Omental fat pad (tissue), 4 donors: ENCODE measurements around the gene STXBP3. TPM values are rescaled to one million over a fixed set of nuclear protein-coding genes. Genes with fewer than 3 reads are reported as not detected.

Experiments
- ATAC-seq: fragments of 150-250 bp; one replicate; pipeline ENCODE4 v1.9.1; 2016; ENCODE audit warnings: mild to moderate bottlenecking, moderate library complexity; ENCODE audit not compliant: low FRiP score
- DNase-seq: peaks from one replicate; pipeline ENCODE4 v3.0.0-alpha.2; 2019; ENCODE audit warnings: low spot score
- total RNA-seq, 4 donors: library from RNA; depleted of rRNA; stranded (reverse); fragments of >200 nt; gene quantifications; one replicate each; pipeline ENCODE4 v1.1.0, GENCODE V29; 2016
- TF ChIP-seq, protein P1 (sequence below), 3 donors: fragments of 450-650 bp; IDR thresholded peaks; one replicate each; pipeline ENCODE4 v1.5.1; 2016 to 2017; ENCODE audit warnings: antibody characterized with exemption in 3 of 3, mild to moderate bottlenecking in 3 of 3, moderate library complexity in 2 of 3

STXBP3 gene
- total RNA-seq, 4 donors from 2014 or later = 38.3 to 103 (median 52.8) TPM

- ATAC-seq (no peak), DNase-seq (no peak)
- TF ChIP-seq, protein P1, sequence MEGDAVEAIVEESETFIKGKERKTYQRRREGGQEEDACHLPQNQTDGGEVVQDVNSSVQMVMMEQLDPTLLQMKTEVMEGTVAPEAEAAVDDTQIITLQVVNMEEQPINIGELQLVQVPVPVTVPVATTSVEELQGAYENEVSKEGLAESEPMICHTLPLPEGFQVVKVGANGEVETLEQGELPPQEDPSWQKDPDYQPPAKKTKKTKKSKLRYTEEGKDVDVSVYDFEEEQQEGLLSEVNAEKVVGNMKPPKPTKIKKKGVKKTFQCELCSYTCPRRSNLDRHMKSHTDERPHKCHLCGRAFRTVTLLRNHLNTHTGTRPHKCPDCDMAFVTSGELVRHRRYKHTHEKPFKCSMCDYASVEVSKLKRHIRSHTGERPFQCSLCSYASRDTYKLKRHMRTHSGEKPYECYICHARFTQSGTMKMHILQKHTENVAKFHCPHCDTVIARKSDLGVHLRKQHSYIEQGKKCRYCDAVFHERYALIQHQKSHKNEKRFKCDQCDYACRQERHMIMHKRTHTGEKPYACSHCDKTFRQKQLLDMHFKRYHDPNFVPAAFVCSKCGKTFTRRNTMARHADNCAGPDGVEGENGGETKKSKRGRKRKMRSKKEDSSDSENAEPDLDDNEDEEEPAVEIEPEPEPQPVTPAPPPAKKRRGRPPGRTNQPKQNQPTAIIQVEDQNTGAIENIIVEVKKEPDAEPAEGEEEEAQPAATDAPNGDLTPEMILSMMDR (IDR thresholded peaks at IDR 0.05) = no peak
These were observed 39.8 kb upstream of the STXBP3 start for GRCh38 chr1:108706643-108707042.

- ATAC-seq (no peak), DNase-seq (no peak)
- TF ChIP-seq, protein P1 (IDR thresholded peaks at IDR 0.05) = no peak
These were observed 37.5 kb upstream of the STXBP3 start for GRCh38 chr1:108708691-108709660.

GRCh38 chr1:108712606-108713150 lies 33.8 kb upstream of the STXBP3 start, which contains the start of gene FNDC7:
Gene FNDC7, plus strand, starts transcription at chr1:108712908. Its CDS starts 26 bp downstream, at chr1:108712934.
- ATAC-seq (no peak), DNase-seq (no peak)
- TF ChIP-seq, protein P1 (IDR thresholded peaks at IDR 0.05) = no peak

DNA sequence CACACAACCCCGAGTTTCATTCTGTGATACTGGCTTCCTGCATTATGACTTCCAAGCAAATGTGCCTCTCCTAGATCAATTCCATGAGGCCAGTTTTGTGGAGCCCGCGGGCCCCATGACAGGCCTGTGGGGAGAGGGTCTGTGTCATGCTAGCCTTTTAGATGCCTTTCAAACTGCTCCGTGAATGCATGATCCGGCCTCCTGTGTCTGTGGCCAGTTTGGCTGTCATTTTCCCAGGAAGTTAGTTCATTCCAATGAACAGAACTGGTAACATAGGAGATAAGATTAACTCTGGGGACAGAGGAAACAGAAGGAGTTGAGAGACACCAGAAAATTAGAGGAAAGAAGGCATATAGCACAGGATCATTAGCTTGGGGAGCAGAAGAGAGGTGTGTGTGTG lies 30.5 kb upstream of the STXBP3 start:
- no peak for DNase-seq
- TF ChIP-seq, protein P1 (IDR thresholded peaks at IDR 0.05) = no peak
- ATAC-seq = no peak

DNA sequence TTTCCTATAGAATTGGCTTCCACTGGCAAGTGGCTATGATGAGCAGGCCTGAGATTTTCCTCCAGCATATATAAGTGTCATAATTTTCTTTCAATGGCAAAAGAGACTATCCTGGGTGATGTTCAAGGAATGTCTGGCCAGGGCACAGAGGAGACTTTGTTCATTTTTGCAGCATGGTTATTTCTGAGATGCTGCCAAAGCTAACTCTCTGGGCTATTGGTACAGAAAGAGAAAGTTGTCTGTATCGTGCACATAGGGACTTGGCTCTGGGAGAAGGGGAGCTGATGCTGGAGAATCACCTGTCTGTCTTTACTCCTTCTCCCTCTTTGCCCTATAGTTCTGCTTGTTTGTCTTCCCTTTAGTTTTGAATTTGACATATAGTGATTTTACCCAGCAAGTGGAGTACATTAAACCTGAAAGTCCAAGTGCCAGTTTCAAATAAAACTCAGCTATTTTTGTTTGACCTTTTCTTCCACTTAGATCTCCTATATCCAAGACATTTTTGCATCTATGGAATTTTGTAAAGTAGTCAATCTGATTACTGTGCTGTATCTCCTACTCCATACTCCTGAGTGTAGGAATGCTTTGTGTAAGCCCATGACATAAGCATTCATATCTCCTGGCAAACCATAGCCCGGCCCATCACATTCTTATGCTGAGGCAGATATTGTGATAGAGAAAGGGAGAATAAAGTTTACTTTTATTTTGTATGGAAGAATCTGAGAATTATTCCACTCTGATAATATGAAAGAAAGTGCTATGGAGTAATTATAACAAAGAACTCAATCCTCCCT lies 29.8 kb upstream of the STXBP3 start:
- DNase-seq (no peak), ATAC-seq (no peak)
- TF ChIP-seq, protein P1 (IDR thresholded peaks at IDR 0.05) = no peak

GRCh38 chr1:108717774-108718316 lies 28.6 kb upstream of the STXBP3 start:
- TF ChIP-seq, protein P1 (IDR thresholded peaks at IDR 0.05) = no peak
- ATAC-seq = no peak
- no peak for DNase-seq
